Liver (tissue), 9 donors: ENCODE data around the gene ITGB6. TPM values are rescaled to one million over a fixed set of nuclear protein-coding genes. Genes with fewer than 3 reads are reported as not detected.

Experiments used
- DNase-seq: peaks from one replicate; pipeline ENCODE4 v3.0.0-alpha.2; 2017; ENCODE audit warnings: low spot score
- H3K27ac ChIP-seq, 2 donors: one replicate each; pipeline ENCODE4 v1.7.0; 2013; ENCODE audit warnings: inconsistent platforms in 2 of 2, low read length in 2 of 2, control low read depth in 1 of 2, low read depth in 1 of 2, mild to moderate bottlenecking in 1 of 2
- H3K27me3 ChIP-seq, 4 donors: one replicate each; pipeline versions ENCODE4 v1.6.1 to v1.7.0; 2013; ENCODE audit warnings: low read length in 3 of 4, inconsistent platforms in 1 of 4, mild to moderate bottlenecking in 1 of 4, moderate library complexity in 1 of 4; ENCODE audit not compliant: control insufficient read depth in 4 of 4, insufficient read depth in 4 of 4
- H3K36me3 ChIP-seq, 4 donors: one replicate each; pipeline versions ENCODE4 v1.6.1 to v1.7.0; 2013; ENCODE audit warnings: low read length in 3 of 4, mild to moderate bottlenecking in 3 of 4, low read depth in 1 of 4, moderate library complexity in 1 of 4; ENCODE audit not compliant: control insufficient read depth in 4 of 4, insufficient read depth in 3 of 4
- H3K4me1 ChIP-seq, 4 donors: one replicate each; pipeline versions ENCODE4 v1.6.1 to v1.7.0; 2013; ENCODE audit warnings: low read length in 3 of 4, mild to moderate bottlenecking in 3 of 4, moderate library complexity in 1 of 4; ENCODE audit not compliant: control insufficient read depth in 4 of 4, insufficient read depth in 4 of 4
- H3K4me3 ChIP-seq, 3 donors: one replicate each; pipeline versions ENCODE4 v1.6.1 to v1.7.0; 2013; ENCODE audit warnings: low read length in 3 of 3, control low read depth in 1 of 3, low read depth in 1 of 3, mild to moderate bottlenecking in 1 of 3
- H3K9ac ChIP-seq, 2 donors: one replicate each; pipeline ENCODE4 v1.7.0; 2013; ENCODE audit warnings: low read length in 2 of 2, mild to moderate bottlenecking in 2 of 2, moderate library complexity in 2 of 2, control low read depth in 1 of 2, low read depth in 1 of 2
- H3K9me3 ChIP-seq, 4 donors: one replicate each; pipeline versions ENCODE4 v1.6.1 to v1.7.0; 2013; ENCODE audit warnings: low read length in 3 of 4; ENCODE audit not compliant: control insufficient read depth in 4 of 4
- CTCF ChIP-seq: fragments of 150-350 bp; IDR thresholded peaks from 2 replicates; pipeline ENCODE4 v1.5.1; 2017; ENCODE audit warnings: improper control_type of control experiment, low read depth, low read length; ENCODE audit not compliant: missing input control
- EGR1 ChIP-seq, 2 donors: IDR thresholded peaks; 2 replicates each; pipeline ENCODE4 v1.6.1; 2016 to 2018; ENCODE audit warnings: antibody characterized with exemption in 2 of 2, low read depth in 2 of 2
- FOXA2 ChIP-seq: IDR thresholded peaks from 2 replicates; pipeline ENCODE4 v1.6.1; 2016; ENCODE audit warnings: antibody characterized with exemption
- GABPA ChIP-seq, 2 donors: IDR thresholded peaks in 1 of 2; conservative IDR thresholded peaks in 1 of 2; 2 replicates each; pipeline ENCODE4 v1.6.1; 2016; ENCODE audit warnings: antibody characterized with exemption in 2 of 2, mild to moderate bottlenecking in 1 of 2, moderate library complexity in 1 of 2
- HNF4A ChIP-seq, 2 donors: conservative IDR thresholded peaks; 2 replicates each; pipeline ENCODE4 v1.6.1; 2016; ENCODE audit warnings: antibody characterized with exemption in 2 of 2, mild to moderate bottlenecking in 2 of 2
- MAX ChIP-seq: IDR thresholded peaks from 2 replicates; pipeline ENCODE4 v1.6.1; 2016; ENCODE audit warnings: antibody characterized with exemption
- NR2F2 ChIP-seq: IDR thresholded peaks from 2 replicates; pipeline ENCODE4 v1.6.1; 2016; ENCODE audit warnings: antibody characterized with exemption
- REST ChIP-seq: IDR thresholded peaks from 2 replicates; pipeline ENCODE4 v1.6.1; 2016; ENCODE audit warnings: antibody characterized with exemption, mild to moderate bottlenecking
- RXRA ChIP-seq, 2 donors: IDR thresholded peaks; 2 replicates each; pipeline ENCODE4 v1.6.1; 2017 to 2018; ENCODE audit warnings: antibody characterized with exemption in 2 of 2, mild to moderate bottlenecking in 1 of 2
- SP1 ChIP-seq: IDR thresholded peaks from 2 replicates; pipeline ENCODE4 v1.6.1; 2018; ENCODE audit warnings: antibody characterized with exemption, mild to moderate bottlenecking
- TAF1 ChIP-seq: conservative IDR thresholded peaks from 2 replicates; pipeline ENCODE4 v1.6.1; 2016; ENCODE audit warnings: antibody characterized with exemption, mild to moderate bottlenecking
- ZBTB33 ChIP-seq: IDR thresholded peaks from 2 replicates; pipeline ENCODE4 v1.6.1; 2016; ENCODE audit warnings: antibody characterized with exemption
- WGBS: extraction: QIAGEN DNeasy Blood & Tissue Kit; methylation state at CpG from one replicate; pipeline ENCODE4 v1.1.7; 2013; 5-methylcytosine and 5-hydroxymethylcytosine counted together
- polyA plus RNA-seq, 2 donors: library from polyadenylated mRNA; stranded (reverse) in 1 of 2; unstranded in 1 of 2; fragments of 200-250 nt in 1 of 2; fragments of >200 nt in 1 of 2; fragmentation: Nextera tagmentation in 1 of 2; extraction: Ambion mirVana in 1 of 2; gene quantifications; one replicate each; pipeline versions ENCODE4 v1.2.1 to v1.2.3, GENCODE V29; 2013 to 2015
- total RNA-seq, 2 donors: library from RNA; depleted of rRNA; stranded (reverse); fragments of >200 nt; gene quantifications; one replicate each; pipeline ENCODE4 v1.2.3, GENCODE V29; 2014
- donor health status: healthy.
- donor health status: healthy.
- donor health status: healthy.
- donor health status: healthy.
- donor health status: healthy.

The ITGB6 gene
- total and polyA plus RNA-seq, 4 donors = 0.03 to 0.10 (median 0.08) TPM; not detected in 1

- Histone ChIP-seq H3K9me3 (no peaks in the 10 kb centered on the region), H3K36me3 (no peaks in the 10 kb centered on the region), H3K4me3 (no peak overlapping the region), H3K9ac (no peak overlapping the region), H3K4me1 (no peaks in the 10 kb centered on the region), H3K27ac (no peak overlapping the region), H3K27me3 (peaks cover 0 to 8% (median 0%) of the 10 kb centered on the region in 4 donors)
- no peak for DNase-seq
- WGBS = 47% methylated on average over 3 of the region's 3 CpGs
- no peak for TF ChIP-seq NR2F2
- no peak for TF ChIP-seq TAF1
- TF ChIP-seq HNF4A (conservative IDR thresholded peaks at IDR 0.05) = no peak
- TF ChIP-seq MAX = no peak
- TF ChIP-seq ZBTB33 = no peak
- no peak for TF ChIP-seq RXRA (IDR thresholded peaks at IDR 0.05)
- TF ChIP-seq CTCF = no peak
- no peak for TF ChIP-seq SP1
- no peak for TF ChIP-seq REST
Observed at GRCh38 chr2:160141912-160142311, 58.2 kb downstream of the ITGB6 start.

GRCh38 chr2:160141419-160141818 lies 58.7 kb downstream of the ITGB6 start:
- 78% methylated on average over 4 of the region's 4 CpGs for WGBS
- H3K27ac ChIP-seq = no peak overlapping the region
- TF ChIP-seq FOXA2 = no peak
- H3K27me3 ChIP-seq = peaks cover 0 to 8% (median 0%) of the 10 kb centered on the region in 4 donors
- no peaks in the 10 kb centered on the region for H3K9me3 ChIP-seq
- no peak overlapping the region for H3K4me3 ChIP-seq
- H3K36me3 ChIP-seq = no peaks in the 10 kb centered on the region
- DNase-seq = no peak
- H3K9ac ChIP-seq = no peak overlapping the region
- H3K4me1 ChIP-seq = no peaks in the 10 kb centered on the region

- H3K36me3 ChIP-seq = no peaks in the 10 kb centered on the region
- no peak overlapping the region for H3K9ac ChIP-seq
- TF ChIP-seq EGR1 (IDR thresholded peaks at IDR 0.05; ENCODE audit: low read depth in 2 of 2) (no peak), GABPA (IDR thresholded peaks at IDR 0.05 in 1 of 2, conservative IDR thresholded peaks at IDR 0.05 in 1 of 2) (no peak), TAF1 (no peak), ZBTB33 (no peak), RXRA (IDR thresholded peaks at IDR 0.05) (no peak)
- no peaks in the 10 kb centered on the region for H3K9me3 ChIP-seq
- no peak overlapping the region for H3K27ac ChIP-seq
- H3K27me3 ChIP-seq = peaks cover 0 to 5% (median 0%) of the 10 kb centered on the region in 4 donors
- H3K4me1 ChIP-seq = no peaks in the 10 kb centered on the region
- no peak overlapping the region for H3K4me3 ChIP-seq
- 81% methylated on average over 4 of the region's 4 CpGs for WGBS
- no peak for DNase-seq
Observed at GRCh38 chr2:160140471-160140870, 59.6 kb downstream of the ITGB6 start.
